22Rv1 (cell line): ENCODE measurements around the gene AKAP8L.

ENCODE experiments used
- ZFX ChIP-seq: fragments of 450-650 bp; IDR thresholded peaks from 2 replicates; pipeline ENCODE4 v1.6.1; 2017; ENCODE audit warnings: antibody characterized with exemption, borderline replicate concordance
- TF ChIP-seq, protein P1 (sequence below): fragments of 450-650 bp; IDR thresholded peaks from 2 replicates; pipeline ENCODE4 v1.5.1; 2017; ENCODE audit warnings: mild to moderate bottlenecking

DNA sequence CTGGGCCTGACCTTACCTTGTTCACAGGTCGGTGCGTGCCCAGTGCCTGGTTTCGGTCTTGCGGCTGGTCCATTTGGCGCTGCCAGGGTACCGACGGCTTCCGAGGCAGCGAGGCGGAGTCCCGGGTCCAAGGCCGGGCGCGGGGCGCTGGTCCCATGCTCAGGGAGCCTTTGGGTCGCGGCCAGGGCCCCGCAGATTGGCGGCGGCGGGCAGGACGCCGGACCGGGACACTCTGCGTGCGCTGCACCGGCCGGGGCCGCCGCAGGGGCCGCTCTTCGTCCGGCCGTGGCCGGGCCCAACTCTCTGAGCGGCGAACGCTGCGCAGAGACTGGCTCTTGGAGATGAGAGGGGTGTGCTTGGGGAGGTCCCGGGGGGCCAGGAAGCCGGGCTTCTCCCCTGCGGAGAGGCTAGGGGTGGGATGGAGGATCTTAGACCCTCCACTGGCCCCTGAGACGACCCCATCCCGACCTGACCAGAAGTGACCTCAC lies 34.3 kb upstream of the AKAP8L start:
- TF ChIP-seq, protein P1, sequence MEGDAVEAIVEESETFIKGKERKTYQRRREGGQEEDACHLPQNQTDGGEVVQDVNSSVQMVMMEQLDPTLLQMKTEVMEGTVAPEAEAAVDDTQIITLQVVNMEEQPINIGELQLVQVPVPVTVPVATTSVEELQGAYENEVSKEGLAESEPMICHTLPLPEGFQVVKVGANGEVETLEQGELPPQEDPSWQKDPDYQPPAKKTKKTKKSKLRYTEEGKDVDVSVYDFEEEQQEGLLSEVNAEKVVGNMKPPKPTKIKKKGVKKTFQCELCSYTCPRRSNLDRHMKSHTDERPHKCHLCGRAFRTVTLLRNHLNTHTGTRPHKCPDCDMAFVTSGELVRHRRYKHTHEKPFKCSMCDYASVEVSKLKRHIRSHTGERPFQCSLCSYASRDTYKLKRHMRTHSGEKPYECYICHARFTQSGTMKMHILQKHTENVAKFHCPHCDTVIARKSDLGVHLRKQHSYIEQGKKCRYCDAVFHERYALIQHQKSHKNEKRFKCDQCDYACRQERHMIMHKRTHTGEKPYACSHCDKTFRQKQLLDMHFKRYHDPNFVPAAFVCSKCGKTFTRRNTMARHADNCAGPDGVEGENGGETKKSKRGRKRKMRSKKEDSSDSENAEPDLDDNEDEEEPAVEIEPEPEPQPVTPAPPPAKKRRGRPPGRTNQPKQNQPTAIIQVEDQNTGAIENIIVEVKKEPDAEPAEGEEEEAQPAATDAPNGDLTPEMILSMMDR = peak; percentile 37
- no peak for TF ChIP-seq ZFX
